K562 (cell line): Measurements from ENCODE around the gene APC.

Experiments
- SIN3A ChIP-seq, 2 experiments: fragments of 150-350 bp in 1 of 2; IDR thresholded peaks; 2 replicates each; pipeline ENCODE4 v1.6.1; 2011 to 2016; ENCODE audit warnings: borderline replicate concordance in 2 of 2, low read depth in 2 of 2, low read length in 2 of 2, mild to moderate bottlenecking in 2 of 2, moderate library complexity in 2 of 2; ENCODE audit not compliant: control insufficient read depth in 1 of 2
- SRSF3 ChIP-seq: fragments of 200-400 bp; formaldehyde crosslinking; IDR thresholded peaks from 2 replicates; pipeline ENCODE4 v1.6.1; 2016; ENCODE audit warnings: mild to moderate bottlenecking, low read length, moderate library complexity; ENCODE audit not compliant: insufficient read depth
- ZNF217 ChIP-seq: sonication (generic); formaldehyde crosslinking; IDR thresholded peaks from 2 replicates; pipeline ENCODE4 v1.8.0; 2022; ENCODE audit warnings: mild to moderate bottlenecking, missing genetic modification reagents
- ZSCAN29 ChIP-seq: fragments of 450-650 bp; IDR thresholded peaks from 2 replicates; pipeline ENCODE4 v1.6.1; 2017
- TF ChIP-seq, protein P1 (sequence below): IDR thresholded peaks from 2 replicates; pipeline ENCODE4 v1.6.1; 2016; ENCODE audit warnings: missing genetic modification characterization, missing compliant biosample characterization

DNA sequence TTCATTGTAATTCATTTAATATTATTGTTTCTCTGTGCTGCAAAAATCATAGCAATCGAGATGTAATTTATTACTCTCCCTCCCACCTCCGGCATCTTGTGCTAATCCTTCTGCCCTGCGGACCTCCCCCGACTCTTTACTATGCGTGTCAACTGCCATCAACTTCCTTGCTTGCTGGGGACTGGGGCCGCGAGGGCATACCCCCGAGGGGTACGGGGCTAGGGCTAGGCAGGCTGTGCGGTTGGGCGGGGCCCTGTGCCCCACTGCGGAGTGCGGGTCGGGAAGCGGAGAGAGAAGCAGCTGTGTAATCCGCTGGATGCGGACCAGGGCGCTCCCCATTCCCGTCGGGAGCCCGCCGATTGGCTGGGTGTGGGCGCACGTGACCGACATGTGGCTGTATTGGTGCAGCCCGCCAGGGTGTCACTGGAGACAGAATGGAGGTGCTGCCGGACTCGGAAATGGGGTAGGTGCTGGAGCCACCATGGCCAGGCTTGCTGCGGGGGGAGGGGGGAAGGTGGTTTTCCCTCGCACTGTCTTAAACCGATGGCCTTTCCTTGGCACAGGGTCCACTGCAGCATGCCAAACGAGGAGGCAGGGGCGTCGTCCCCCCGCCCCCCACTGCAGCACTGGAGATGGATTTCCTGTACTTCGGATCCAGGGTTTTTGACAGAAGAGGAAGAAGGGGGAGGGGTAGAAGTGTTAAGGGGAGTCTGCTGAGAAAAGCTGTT is at the start of gene APC:
- no peak for TF ChIP-seq ZSCAN29
- TF ChIP-seq, protein P1, sequence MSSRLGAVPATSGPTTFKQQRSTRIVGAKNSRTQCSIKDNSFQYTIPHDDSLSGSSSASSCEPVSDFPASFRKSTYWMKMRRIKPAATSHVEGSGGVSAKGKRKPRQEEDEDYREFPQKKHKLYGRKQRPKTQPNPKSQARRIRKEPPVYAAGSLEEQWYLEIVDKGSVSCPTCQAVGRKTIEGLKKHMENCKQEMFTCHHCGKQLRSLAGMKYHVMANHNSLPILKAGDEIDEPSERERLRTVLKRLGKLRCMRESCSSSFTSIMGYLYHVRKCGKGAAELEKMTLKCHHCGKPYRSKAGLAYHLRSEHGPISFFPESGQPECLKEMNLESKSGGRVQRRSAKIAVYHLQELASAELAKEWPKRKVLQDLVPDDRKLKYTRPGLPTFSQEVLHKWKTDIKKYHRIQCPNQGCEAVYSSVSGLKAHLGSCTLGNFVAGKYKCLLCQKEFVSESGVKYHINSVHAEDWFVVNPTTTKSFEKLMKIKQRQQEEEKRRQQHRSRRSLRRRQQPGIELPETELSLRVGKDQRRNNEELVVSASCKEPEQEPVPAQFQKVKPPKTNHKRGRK, result no peak
- TF ChIP-seq SIN3A (IDR thresholded peaks at IDR 0.05; ENCODE audit: borderline replicate concordance in 2 of 2, control insufficient read depth in 1 of 2, low read depth in 2 of 2, low read length in 2 of 2), result peak; percentile 15 to 74; a peak in 2 of 4 replicates
- TF ChIP-seq ZNF217 (CRISPR knock-in tag), result no peak
- TF ChIP-seq SRSF3, result no peak
